ENCODE data around the gene SMIM38. TPM values are rescaled to one million over a fixed set of nuclear protein-coding genes. Genes with fewer than 3 reads are reported as not detected.

Gene SMIM38
- total RNA-seq, 1 experiment from 2014 or later = not detected

- DNase-seq (ENCODE audit: low read depth) = no peak
Observed at GRCh38 chr11:69159150-69159852, 3.6 kb downstream of the SMIM38 start.

DNA sequence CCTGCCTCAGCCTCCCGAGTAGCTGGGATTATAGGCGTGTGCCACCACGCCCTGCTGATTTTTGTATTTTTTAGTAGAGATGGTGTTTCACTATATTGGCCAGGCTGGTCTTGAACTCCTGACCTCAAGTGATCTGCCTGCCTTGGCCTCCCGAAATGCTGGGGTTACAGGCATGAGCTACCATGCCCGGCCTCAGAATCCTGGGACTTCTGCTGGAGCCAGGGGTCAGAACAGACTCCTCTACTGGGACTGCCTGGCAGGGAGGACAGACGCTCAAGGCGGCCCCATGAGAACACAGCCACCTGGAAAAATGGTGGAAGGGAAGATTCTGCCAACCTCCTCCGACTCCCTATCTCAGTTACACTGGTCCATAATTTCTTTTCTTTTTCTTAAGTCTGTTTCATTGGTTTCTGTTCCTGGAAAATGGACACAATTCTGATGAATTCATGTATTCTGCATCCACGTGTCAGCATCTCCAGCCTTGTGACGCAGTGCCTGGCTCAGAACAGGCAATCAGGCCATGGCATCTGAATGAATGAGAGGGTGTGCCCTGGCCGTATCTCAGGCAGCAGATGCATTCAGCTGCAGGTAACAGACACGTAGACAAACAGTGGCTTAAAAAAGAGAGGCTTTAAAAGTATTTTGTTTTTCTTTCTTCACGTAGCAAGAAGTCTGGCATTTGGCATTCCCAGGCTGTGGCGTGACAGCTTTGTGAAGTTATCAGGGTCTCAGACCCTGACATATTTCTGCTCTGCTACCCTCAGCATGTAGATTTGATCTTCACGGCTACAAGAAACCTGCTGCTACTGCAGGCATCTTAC lies 4.8 kb downstream of the SMIM38 start:
- no peak for DNase-seq (ENCODE audit: low read depth)

DNA sequence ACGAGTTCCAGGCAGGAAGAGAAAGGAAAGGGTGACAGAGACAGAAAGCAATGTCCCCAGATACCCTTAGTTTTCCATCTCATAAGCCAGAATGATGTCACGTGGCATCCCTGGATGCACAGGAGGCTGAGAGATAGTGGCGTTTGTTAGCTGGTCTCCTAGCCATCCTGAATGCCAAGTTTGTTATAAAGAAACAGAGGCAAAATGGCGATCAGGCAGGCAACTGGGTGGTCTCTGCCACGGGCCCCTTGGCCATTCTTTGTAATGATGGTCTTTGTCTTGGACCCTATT lies 5.3 kb downstream of the SMIM38 start:
- no peak for DNase-seq (ENCODE audit: low read depth)

DNA sequence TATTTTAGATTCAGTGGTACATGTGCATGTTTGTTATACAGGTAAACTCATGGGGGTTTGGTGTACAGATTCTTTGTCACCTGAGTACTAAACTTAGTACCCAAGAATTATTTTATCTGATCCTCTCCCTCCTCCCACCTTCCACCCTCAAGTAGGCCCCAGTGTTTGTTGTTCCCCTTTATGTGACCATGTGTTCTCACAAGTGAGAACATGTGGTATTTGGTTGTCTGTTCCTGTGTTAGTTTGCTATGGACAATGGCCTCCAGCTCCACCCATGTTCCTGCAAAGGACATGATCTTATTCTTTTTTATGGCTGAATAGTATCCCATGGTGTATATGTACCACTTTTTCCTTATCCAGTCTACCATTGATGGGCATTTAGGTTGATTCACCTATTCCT lies 6.8 kb downstream of the SMIM38 start:
- DNase-seq (ENCODE audit: low read depth) = no peak

GRCh38 chr11:69163842-69164241 lies 8.1 kb downstream of the SMIM38 start:
- no peak for DNase-seq (ENCODE audit: low read depth)

DNA sequence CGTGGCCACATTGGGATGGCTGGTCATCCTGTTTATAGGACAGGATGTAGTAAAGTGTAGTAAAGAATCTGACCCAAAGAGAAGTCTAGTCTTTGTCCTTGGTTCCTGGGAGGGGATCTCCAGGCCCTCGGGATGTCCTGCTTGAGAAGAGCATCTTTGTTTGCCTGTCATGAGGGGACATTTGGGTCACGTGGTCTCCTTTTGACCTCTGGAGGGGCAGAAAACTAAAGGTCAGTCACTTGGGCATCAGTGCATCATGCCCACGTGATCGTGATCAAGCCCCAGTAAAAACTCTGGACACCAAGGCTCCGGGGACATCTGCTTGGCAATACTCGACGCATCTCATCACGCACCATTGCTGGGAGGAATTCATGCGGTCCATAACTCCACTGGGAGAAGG lies 9.1 kb downstream of the SMIM38 start:
- no peak for DNase-seq (ENCODE audit: low read depth)

DNA sequence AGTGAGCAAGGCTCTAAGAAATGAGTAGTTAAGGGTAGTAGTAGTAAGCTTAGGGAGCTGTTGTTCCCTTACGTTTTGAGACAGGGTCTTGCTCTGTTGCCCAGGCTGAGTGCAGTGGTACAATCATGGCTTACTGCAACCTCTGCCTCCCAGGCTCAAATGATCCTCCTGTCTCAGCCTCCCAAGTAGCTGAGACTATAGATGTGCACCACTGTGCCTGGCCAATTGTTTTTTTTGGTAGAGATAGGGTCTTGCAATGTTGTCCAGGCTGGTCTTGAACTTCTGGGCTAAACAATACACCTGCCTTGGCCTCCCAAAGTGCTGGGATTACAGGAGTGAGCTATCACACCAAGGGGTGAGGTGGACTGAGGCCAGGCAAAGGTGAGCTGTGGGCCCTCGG lies 10.0 kb downstream of the SMIM38 start:
- no peak for DNase-seq (ENCODE audit: low read depth)

GRCh38 chr11:69166218-69167115 lies 10.7 kb downstream of the SMIM38 start:
- DNase-seq (ENCODE audit: low read depth) = peak; percentile 86

DNA sequence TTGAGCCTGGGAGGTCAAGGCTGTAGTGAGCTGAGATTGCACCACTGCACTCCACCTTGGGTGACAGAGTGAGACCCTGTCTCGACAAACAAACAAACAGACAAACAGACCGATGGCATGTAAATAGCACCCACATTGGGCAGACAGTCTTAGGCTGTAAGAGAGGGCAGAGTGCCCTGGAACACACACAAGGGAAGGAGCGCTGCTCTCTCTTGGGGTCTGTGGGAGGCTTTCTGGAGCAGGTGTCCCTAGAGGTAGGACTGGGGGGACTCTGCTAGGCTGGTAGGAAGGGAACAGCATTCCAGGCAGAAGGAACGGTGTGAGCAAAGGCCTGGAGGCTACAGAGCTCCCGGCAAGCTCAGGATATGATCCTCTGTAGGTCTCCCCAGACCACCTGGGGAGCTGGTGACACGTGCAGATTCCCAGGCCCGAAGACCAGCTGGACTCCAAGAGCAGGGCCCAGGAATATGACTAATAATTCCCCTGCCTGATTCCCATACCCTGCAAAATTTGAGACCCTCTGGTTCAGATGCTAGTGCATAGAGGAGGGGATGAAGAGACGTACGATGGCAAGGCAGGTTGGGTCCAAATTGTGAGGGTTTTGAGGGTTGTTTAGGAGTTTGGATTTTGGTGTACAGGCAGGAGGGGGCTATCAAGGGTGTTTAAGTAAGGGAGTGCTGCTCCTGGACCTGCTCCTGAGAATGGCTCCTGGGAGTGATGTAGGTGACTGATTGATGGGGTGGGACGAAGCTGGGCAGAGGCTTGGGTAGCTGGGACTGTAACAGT lies 11.6 kb downstream of the SMIM38 start:
- no peak for DNase-seq (ENCODE audit: low read depth)

- no peak for DNase-seq (ENCODE audit: low read depth)
Observed at GRCh38 chr11:69167916-69168691, 12.4 kb downstream of the SMIM38 start.

DNA sequence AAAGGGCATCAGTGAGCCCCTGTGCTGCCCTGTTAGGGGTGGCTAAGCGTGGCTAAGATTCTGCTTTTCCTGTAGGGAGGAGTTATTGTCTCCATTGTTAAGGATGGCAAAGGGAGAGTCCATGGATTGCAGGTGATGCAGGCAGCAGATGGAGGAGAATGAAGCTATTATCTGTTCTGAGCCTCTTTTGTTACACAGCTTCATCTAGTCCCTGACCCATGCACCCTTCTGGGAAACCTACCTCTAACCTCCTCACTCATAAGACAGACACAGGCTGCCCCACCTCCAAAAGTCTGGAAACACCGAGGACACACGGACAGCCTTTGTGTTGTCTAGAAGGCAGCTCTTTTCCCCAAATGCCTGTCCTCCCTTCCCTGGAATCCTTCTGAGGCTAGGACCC lies 13.7 kb downstream of the SMIM38 start:
- DNase-seq (ENCODE audit: low read depth) = no peak

GRCh38 chr11:69170704-69171103 lies 15.0 kb downstream of the SMIM38 start:
- DNase-seq (ENCODE audit: low read depth) = no peak

GRCh38 chr11:69171476-69172240 lies 15.9 kb downstream of the SMIM38 start:
- DNase-seq (ENCODE audit: low read depth) = no peak

DNA sequence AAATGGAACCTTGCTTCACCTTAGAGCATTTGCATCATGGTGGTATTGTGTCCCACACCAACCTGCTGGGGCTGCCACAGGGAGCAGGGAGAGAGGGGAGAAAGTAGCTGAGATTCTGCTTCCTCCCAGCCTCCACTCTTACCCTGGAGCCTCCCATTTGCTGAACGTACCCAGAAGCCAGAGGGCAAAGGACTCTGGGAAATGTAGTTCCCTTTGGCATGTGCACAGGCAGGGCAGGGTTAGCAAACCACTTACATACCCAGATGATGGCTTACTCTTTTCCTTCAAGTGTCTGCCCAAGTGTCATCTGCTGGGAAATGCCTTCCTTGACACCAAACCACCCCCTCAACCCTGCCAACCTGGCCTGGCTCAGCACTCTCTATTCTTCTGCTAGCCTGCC lies 16.9 kb downstream of the SMIM38 start:
- no peak for DNase-seq (ENCODE audit: low read depth)

DNA sequence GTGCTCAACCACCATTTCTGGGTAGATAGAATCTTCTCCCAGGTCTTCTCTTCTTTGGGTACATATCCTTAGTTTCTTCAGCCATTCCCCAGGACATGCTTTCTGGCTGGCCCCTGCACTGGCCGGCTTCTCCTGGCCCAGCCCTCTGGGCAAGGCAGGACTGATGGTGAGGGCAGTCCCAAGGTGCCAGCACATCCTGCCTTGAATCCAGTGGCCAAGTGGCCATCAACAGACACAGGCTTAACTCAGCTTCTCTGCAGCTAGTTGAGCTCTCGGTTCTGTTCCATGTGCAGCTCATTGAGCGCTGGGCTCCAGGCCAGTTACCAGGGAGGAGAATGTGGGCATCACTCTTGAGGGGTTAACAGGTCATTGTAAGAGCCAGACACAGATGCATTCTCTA lies 17.6 kb downstream of the SMIM38 start:
- DNase-seq (ENCODE audit: low read depth) = no peak

DNA sequence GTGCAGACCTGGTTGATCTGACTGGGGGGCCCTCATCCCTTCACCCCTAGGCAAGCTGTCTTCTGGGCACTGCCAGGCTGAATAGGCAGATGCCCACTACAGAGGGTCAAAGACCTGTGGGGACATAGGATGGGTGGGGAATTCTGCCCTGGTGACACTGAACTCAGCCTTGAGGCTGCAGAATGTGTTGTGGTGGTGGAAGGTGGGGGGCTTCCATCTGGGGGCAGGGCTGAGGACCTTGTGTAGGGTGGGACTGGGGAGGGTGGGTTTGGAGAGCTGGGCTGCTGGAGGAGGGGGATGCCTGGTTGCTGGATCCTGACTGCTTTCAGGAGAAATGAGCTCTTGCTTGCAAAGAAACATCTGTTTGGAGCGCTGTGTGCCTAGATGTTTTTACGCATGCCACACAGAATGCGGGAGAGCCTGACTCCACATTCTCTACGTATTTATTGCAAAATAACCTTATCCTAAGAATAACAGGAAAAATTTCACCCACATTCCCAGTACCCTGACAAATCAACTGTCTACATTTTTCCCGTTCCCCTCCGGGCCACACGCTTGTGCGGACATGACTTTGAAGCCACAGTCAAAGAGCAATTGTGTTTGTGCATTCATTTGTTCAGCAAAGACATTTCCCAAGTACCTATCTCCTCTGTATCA lies 18.3 kb downstream of the SMIM38 start:
- no peak for DNase-seq (ENCODE audit: low read depth)

- no peak for DNase-seq (ENCODE audit: low read depth)
Observed at GRCh38 chr11:69174841-69175240, 19.1 kb downstream of the SMIM38 start.

DNA sequence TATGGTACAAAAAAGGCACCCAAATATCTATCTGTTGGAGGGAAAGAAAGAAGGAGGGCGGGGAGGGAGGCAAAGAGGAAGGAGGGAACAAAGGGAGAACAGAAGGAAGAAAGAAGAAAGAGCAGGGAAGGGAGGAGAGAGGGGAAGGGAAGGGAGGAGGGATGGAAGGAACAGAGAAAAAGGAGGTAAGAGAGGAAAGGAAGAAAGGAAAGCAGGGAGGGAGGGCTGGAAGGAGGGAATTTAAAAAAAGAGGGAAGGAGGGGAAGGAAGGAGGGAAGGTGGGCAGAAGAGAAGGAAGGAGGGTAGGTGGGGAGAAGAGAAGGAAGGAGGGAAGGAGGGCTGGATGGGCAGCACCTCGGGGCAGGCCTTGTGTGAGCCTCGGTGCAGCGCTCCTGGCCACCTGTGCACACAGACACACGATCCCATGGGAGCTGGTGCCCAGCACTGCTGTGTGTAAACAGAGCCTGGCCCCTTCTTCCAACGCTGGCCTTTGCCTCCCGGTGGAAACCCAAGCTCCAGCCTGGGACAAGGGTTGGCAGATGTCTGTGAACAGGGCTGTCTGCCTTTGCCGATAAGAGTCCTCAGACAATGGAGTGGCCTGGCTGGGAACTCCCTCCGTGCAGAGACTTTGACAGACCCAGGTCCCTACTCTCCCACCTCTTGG lies 23.2 kb downstream of the SMIM38 start:
- no peak for DNase-seq (ENCODE audit: low read depth)

- DNase-seq (ENCODE audit: low read depth) = no peak
Observed at GRCh38 chr11:69180226-69180625, 24.5 kb downstream of the SMIM38 start.
